Testis (tissue), 2 donors: ENCODE data around the gene AVPR2.

Source experiments
- CTCF ChIP-seq, 3 experiments: fragments of 450-650 bp in 2 of 3; fragments of 200-600 bp in 1 of 3; sonication (generic) in 1 of 3; IDR thresholded peaks; one replicate each; pipeline ENCODE4 v1.5.1; 2016 to 2019; ENCODE audit warnings: antibody characterized with exemption in 3 of 3, mild to moderate bottlenecking in 2 of 3, moderate library complexity in 1 of 3
- POLR2A ChIP-seq: fragments of 450-650 bp; IDR thresholded peaks from one replicate; pipeline ENCODE4 v1.6.1; 2017; ENCODE audit warnings: antibody characterized with exemption, mild to moderate bottlenecking, moderate library complexity

GRCh38 chrX:153925739-153926551, 21.5 kb downstream of the AVPR2 start, which contains the start of gene ARHGAP4:
- TF ChIP-seq POLR2A: no peak
- no peak for TF ChIP-seq CTCF (IDR thresholded peaks at IDR 0.05)
